ENCODE data around the gene GCFC2. TPM values are rescaled to one million over a fixed set of nuclear protein-coding genes. Genes with fewer than 3 reads are reported as not detected.

Gene GCFC2
- total RNA-seq, 1 donor from 2014 or later = 12.3 TPM

GRCh38 chr2:75722687-75723086 is 12.0 kb upstream of the GCFC2 start:
- Histone ChIP-seq H3K79me2 (ENCODE audit: insufficient read depth, low read length) (no peaks in the 10 kb centered on the region), H3K4me3 (ENCODE audit: insufficient read depth, low read depth, low read length) (no peak overlapping the region), H3K4me2 (ENCODE audit: low read length) (no peak overlapping the region), H3K36me3 (ENCODE audit: insufficient read depth, low read length) (no peaks in the 10 kb centered on the region), H3K27me3 (ENCODE audit: insufficient read depth, low read length) (no peaks in the 10 kb centered on the region), H3K9ac (ENCODE audit: low read length) (no peak overlapping the region), H4K20me1 (ENCODE audit: insufficient read depth, low read length) (no peaks in the 10 kb centered on the region), H2AFZ (ENCODE audit: low read depth, low read length) (no peak overlapping the region), H3K9me3 (ENCODE audit: insufficient read depth, low read depth, low read length) (no peaks in the 10 kb centered on the region), H3K27ac (ENCODE audit: low read depth, low read length) (no peak overlapping the region), H3K4me1 (ENCODE audit: insufficient read depth, low read length) (no peaks in the 10 kb centered on the region)
- no peak overlapping the region for H3K4me3 Mint-ChIP-seq (ENCODE audit: unreplicated experiment)
- H3K27ac Mint-ChIP-seq (ENCODE audit: unreplicated experiment) = no peak overlapping the region
- FAIRE-seq = no peak
- no peaks in the 10 kb centered on the region for H3K27me3 Mint-ChIP-seq (ENCODE audit: low read depth, unreplicated experiment)
- TF ChIP-seq, protein P1, sequence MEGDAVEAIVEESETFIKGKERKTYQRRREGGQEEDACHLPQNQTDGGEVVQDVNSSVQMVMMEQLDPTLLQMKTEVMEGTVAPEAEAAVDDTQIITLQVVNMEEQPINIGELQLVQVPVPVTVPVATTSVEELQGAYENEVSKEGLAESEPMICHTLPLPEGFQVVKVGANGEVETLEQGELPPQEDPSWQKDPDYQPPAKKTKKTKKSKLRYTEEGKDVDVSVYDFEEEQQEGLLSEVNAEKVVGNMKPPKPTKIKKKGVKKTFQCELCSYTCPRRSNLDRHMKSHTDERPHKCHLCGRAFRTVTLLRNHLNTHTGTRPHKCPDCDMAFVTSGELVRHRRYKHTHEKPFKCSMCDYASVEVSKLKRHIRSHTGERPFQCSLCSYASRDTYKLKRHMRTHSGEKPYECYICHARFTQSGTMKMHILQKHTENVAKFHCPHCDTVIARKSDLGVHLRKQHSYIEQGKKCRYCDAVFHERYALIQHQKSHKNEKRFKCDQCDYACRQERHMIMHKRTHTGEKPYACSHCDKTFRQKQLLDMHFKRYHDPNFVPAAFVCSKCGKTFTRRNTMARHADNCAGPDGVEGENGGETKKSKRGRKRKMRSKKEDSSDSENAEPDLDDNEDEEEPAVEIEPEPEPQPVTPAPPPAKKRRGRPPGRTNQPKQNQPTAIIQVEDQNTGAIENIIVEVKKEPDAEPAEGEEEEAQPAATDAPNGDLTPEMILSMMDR (IDR thresholded peaks at IDR 0.05; ENCODE audit: insufficient read depth, low read depth, low read length) = no peak
- TF ChIP-seq EZH2 (IDR thresholded peaks at IDR 0.05; ENCODE audit: insufficient read depth, low read length) = no peak
- DNase-seq (ENCODE audit: low read depth) = no peak
- peaks cover 4% of the 10 kb centered on the region for H3K4me1 Mint-ChIP-seq (ENCODE audit: low read depth, unreplicated experiment)
- H3K36me3 Mint-ChIP-seq (ENCODE audit: low read depth, unreplicated experiment) = no peaks in the 10 kb centered on the region
- H3K9me3 Mint-ChIP-seq (ENCODE audit: unreplicated experiment) = no peaks in the 10 kb centered on the region

DNA sequence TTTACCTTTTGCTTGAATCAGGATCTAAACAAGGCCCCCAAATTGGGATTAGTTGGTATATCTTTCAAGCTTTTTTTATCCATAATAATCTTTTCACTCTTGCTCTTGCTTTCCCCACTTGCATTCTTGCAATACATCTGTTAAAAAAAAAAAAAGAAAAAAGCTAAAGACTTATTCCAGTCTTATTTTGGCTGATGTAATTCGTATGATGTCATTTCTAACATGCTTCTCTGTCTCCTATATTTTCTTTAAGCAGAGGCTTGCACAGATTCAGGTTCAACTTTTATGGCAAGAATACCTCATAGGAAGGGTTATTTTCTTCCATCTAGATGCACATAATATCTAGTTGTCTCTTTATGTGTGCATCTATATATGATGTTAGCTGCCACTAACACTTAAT is 9.8 kb upstream of the GCFC2 start:
- Mint-ChIP-seq H3K9me3 (ENCODE audit: unreplicated experiment) (no peaks in the 10 kb centered on the region), H3K4me3 (ENCODE audit: unreplicated experiment) (no peak overlapping the region), H3K4me1 (ENCODE audit: low read depth, unreplicated experiment) (peaks cover 4% of the 10 kb centered on the region), H3K27ac (ENCODE audit: unreplicated experiment) (no peak overlapping the region), H3K27me3 (ENCODE audit: low read depth, unreplicated experiment) (no peaks in the 10 kb centered on the region), H3K36me3 (ENCODE audit: low read depth, unreplicated experiment) (no peaks in the 10 kb centered on the region)
- Histone ChIP-seq H3K36me3 (ENCODE audit: insufficient read depth, low read length) (no peaks in the 10 kb centered on the region), H3K4me3 (ENCODE audit: insufficient read depth, low read depth, low read length) (no peak overlapping the region), H4K20me1 (ENCODE audit: insufficient read depth, low read length) (no peaks in the 10 kb centered on the region), H3K4me2 (ENCODE audit: low read length) (no peak overlapping the region), H3K9me3 (ENCODE audit: insufficient read depth, low read depth, low read length) (no peaks in the 10 kb centered on the region), H3K4me1 (ENCODE audit: insufficient read depth, low read length) (no peaks in the 10 kb centered on the region), H3K27ac (ENCODE audit: low read depth, low read length) (no peak overlapping the region), H2AFZ (ENCODE audit: low read depth, low read length) (no peak overlapping the region), H3K27me3 (ENCODE audit: insufficient read depth, low read length) (no peaks in the 10 kb centered on the region), H3K79me2 (ENCODE audit: insufficient read depth, low read length) (no peaks in the 10 kb centered on the region), H3K9ac (ENCODE audit: low read length) (no peak overlapping the region)
- no peak for TF ChIP-seq EZH2 (IDR thresholded peaks at IDR 0.05; ENCODE audit: insufficient read depth, low read length)
- TF ChIP-seq, protein P1 (IDR thresholded peaks at IDR 0.05; ENCODE audit: insufficient read depth, low read depth, low read length) = no peak
- FAIRE-seq (no peak), DNase-seq (ENCODE audit: low read depth) (no peak)

- H3K4me3 Mint-ChIP-seq (ENCODE audit: unreplicated experiment) = no peak overlapping the region
- no peak for TF ChIP-seq EZH2 (IDR thresholded peaks at IDR 0.05; ENCODE audit: insufficient read depth, low read length)
- TF ChIP-seq, protein P1 (IDR thresholded peaks at IDR 0.05; ENCODE audit: insufficient read depth, low read depth, low read length) = no peak
- no peaks in the 10 kb centered on the region for H3K9me3 Mint-ChIP-seq (ENCODE audit: unreplicated experiment)
- no peaks in the 10 kb centered on the region for H3K9me3 ChIP-seq (ENCODE audit: insufficient read depth, low read depth, low read length)
- H3K27me3 Mint-ChIP-seq (ENCODE audit: low read depth, unreplicated experiment) = no peaks in the 10 kb centered on the region
- no peaks in the 10 kb centered on the region for H3K27me3 ChIP-seq (ENCODE audit: insufficient read depth, low read length)
- H3K36me3 ChIP-seq (ENCODE audit: insufficient read depth, low read length) = no peaks in the 10 kb centered on the region
- H3K4me1 ChIP-seq (ENCODE audit: insufficient read depth, low read length) = no peaks in the 10 kb centered on the region
- H3K4me1 Mint-ChIP-seq (ENCODE audit: low read depth, unreplicated experiment) = peaks cover 4% of the 10 kb centered on the region
- H3K79me2 ChIP-seq (ENCODE audit: insufficient read depth, low read length) = no peaks in the 10 kb centered on the region
- H3K36me3 Mint-ChIP-seq (ENCODE audit: low read depth, unreplicated experiment) = no peaks in the 10 kb centered on the region
- no peak overlapping the region for H3K27ac Mint-ChIP-seq (ENCODE audit: unreplicated experiment)
- FAIRE-seq (no peak), DNase-seq (ENCODE audit: low read depth) (no peak)
- no peak overlapping the region for H2AFZ ChIP-seq (ENCODE audit: low read depth, low read length)
- no peak overlapping the region for H3K27ac ChIP-seq (ENCODE audit: low read depth, low read length)
- no peak overlapping the region for H3K4me3 ChIP-seq (ENCODE audit: insufficient read depth, low read depth, low read length)
- H4K20me1 ChIP-seq (ENCODE audit: insufficient read depth, low read length) = no peaks in the 10 kb centered on the region
- no peak overlapping the region for H3K9ac ChIP-seq (ENCODE audit: low read length)
- H3K4me2 ChIP-seq (ENCODE audit: low read length) = no peak overlapping the region
Measured at GRCh38 chr2:75719616-75720015, 8.9 kb upstream of the GCFC2 start.

Measured in astrocyte (in vitro differentiated cells and primary cell).